Retina (tissue), 1 donor: ENCODE results near the gene QPCT.
"Not testable (repeated sequence)": the region's sequence is repeated elsewhere in the genome, so short reads cannot be mapped to it uniquely, and the experiment has no call there.

Experiments used
- DNase-seq: peaks from one replicate; pipeline ENCODE4 v3.0.0-alpha.2; 2016

Gene QPCT

GRCh38 chr2:37394796-37395555, 50.5 kb downstream of the QPCT start:
- DNase-seq, result no peak

DNA sequence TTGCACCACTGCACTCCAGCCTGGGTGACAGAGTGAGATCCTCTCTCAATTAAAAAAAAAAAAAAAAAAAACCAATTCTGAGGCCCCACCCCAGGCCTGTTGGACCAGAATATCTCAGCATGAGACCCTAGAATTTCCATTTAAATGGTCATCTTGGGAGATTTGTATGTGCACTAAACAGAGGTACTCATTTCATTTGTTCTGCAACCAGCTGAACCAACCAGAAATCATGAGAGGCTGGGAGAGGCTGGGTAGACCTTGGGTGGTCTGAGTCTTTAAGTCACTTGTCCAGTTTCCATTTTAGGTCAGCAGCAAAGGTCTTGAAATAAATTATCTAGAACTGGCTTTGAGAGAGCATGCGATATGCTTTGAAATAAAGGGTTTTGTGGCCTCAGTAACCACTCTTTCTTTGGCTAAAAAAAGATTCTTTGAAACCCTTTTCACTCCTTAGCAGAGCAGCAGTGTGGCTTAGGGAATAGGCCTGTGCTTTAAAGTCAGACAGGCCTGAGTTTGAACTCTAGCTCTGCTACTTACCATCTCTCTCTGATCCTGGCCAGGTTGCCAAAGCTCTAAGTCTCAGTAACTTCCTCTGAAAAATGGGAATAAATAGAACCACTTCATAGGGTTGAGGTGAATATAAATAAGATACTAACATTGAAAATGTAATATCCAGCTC, 52.6 kb downstream of the QPCT start:
- no peak for DNase-seq

DNA sequence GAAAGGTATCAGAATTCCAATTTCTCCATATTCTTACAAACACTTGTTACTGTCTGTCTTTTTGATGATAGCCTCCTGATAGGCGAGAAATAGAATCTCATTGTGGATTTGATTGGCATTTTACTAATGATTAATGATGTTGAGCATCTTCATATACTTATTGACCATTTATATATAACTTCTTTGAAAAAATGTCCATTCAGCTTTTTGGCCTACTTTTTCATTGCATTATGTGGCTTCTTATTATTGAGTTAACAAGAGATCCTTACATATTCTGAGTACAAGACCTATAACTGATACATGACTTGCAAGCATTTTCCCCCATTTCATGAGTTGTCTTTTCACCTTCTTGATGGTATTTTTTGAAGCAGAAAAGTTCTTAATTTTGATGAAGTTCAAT, 54.6 kb downstream of the QPCT start:
- DNase-seq, result no peak

DNA sequence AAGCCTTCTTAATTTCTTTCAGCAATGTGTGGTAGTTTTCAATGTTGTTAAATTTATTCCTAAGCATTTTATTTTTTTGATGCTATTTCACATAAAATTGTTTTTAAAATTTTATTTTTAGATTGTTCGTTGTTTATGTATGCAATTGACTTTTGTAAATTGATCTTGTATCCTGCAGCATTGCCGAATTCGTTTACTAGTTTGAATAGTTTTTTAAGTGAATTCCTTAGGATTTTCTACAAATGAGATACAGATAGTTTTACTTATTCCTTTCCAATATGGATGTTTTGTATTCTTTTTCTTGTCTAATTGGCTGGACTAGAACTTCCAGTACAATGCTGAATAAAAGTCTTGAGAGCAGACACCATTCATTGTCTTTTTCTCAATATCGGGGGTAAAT, 55.6 kb downstream of the QPCT start:
- no peak for DNase-seq

DNA sequence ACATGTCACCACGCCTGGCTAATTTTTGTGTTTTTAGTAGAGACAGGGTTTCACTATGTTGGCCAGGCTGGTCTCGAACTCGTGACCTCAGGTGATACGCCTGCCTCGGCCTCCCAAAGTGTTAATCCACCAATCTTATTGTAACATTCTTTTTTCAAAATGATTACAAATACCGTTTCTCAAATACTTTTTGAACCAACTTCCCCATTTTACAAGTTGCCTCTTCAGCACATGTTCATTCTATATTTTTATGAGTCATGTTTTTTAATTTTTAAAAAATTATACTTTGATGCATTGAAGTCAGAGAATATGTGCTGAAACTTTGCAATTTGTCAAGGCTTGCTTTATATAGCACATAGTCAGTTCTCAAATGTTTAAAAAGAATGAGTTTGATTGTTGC, 58.2 kb downstream of the QPCT start:
- DNase-seq, result no peak

- no peak for DNase-seq
Observed at GRCh38 chr2:37405781-37406180, 61.4 kb downstream of the QPCT start.

GRCh38 chr2:37412231-37412630, 67.8 kb downstream of the QPCT start:
- DNase-seq, result peak; percentile 22

GRCh38 chr2:37413911-37414469, 69.6 kb downstream of the QPCT start:
- not testable (repeated sequence) for DNase-seq

- DNase-seq, result peak; percentile 70
Observed at GRCh38 chr2:37414470-37414949, 70.1 kb downstream of the QPCT start.

GRCh38 chr2:37415128-37415820, 70.8 kb downstream of the QPCT start:
- DNase-seq, result peak; percentile 10

GRCh38 chr2:37417321-37417720, 72.9 kb downstream of the QPCT start:
- DNase-seq, result peak; percentile 2

- no peak for DNase-seq
Observed at GRCh38 chr2:37418956-37419355, 74.5 kb downstream of the QPCT start.

DNA sequence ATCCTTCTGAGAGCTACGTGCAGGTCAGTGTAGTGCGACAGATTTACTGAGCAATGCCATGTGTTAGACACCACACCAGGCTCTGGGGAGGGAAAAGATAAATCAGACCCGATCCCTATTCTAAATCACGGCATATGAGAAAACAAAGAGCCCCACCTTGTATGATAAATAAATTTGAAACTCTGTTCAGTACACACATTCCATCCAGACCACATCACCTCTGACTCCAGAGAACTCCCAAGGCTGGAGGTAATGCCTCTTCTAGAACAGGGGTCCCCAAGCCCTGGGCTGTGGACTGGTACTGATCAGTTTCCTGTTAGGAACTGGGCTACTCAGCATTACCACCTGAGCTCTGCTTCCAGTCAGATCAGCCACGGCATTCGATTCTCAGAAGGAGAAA, 77.3 kb downstream of the QPCT start:
- no peak for DNase-seq

GRCh38 chr2:37422816-37423215, 78.4 kb downstream of the QPCT start:
- no peak for DNase-seq
